Testis (tissue), 3 donors: ENCODE data around the gene PTPRN2. TPM values are rescaled to one million over a fixed set of nuclear protein-coding genes. Genes with fewer than 3 reads are reported as not detected.

ENCODE experiments used
- DNase-seq: peaks from one replicate; pipeline ENCODE4 v3.0.0-alpha.2; 2019
- H3K27ac ChIP-seq, 2 donors: fragments of 200-600 bp; sonication (generic); one replicate each; pipeline ENCODE4 v1.5.1; 2019
- H3K27me3 ChIP-seq: fragments of 200-600 bp; sonication (generic); one replicate; pipeline ENCODE4 v1.5.1; 2019
- H3K36me3 ChIP-seq: fragments of 200-600 bp; sonication (generic); one replicate; pipeline ENCODE4 v1.5.1; 2017; ENCODE audit warnings: low read depth; ENCODE audit errors: missing control alignments
- H3K4me1 ChIP-seq: fragments of 200-600 bp; sonication (generic); one replicate; pipeline ENCODE4 v1.5.1; 2019
- H3K4me3 ChIP-seq, 2 donors: fragments of 200-600 bp; sonication (generic); one replicate each; pipeline ENCODE4 v1.5.1; 2017 to 2019
- H3K9me3 ChIP-seq: fragments of 200-600 bp; sonication (generic); one replicate; pipeline ENCODE4 v1.5.1; 2017
- POLR2A ChIP-seq: fragments of 450-650 bp; IDR thresholded peaks from one replicate; pipeline ENCODE4 v1.6.1; 2017; ENCODE audit warnings: antibody characterized with exemption, mild to moderate bottlenecking, moderate library complexity
- WGBS, 2 donors: methylation state at CpG; one replicate each; pipeline ENCODE4 v1.1.5; 2018; 5-methylcytosine and 5-hydroxymethylcytosine counted together
- intact Hi-C: fragments of 100-400 bp; cut with DNase I; formaldehyde crosslinking; loops from one replicate; pipeline ENCODE4 v1.15.1; 2023; ENCODE audit warnings: low total_unique reads
- polyA plus RNA-seq: library from polyadenylated mRNA; stranded (reverse); fragments of 350-450 nt; fragmentation: Illumina TruSeq; extraction: RNeasy Lipid Tissue Mini Kit (QIAGEN cat#74804); gene quantifications from one replicate; pipeline ENCODE4 v1.2.3, GENCODE V29; 2014; ENCODE audit warnings: low read depth, low replicate concordance; ENCODE audit not compliant: insufficient read depth
- total RNA-seq, 2 donors: library from RNA; depleted of rRNA; stranded (reverse); fragments of >200 nt; gene quantifications; one replicate each; pipeline ENCODE4 v1.2.3, GENCODE V29; 2016
- TF ChIP-seq, protein P1 (sequence below), 3 experiments: fragments of 450-650 bp in 2 of 3; fragments of 200-600 bp in 1 of 3; sonication (generic) in 1 of 3; IDR thresholded peaks; one replicate each; pipeline ENCODE4 v1.5.1; 2016 to 2019; ENCODE audit warnings: antibody characterized with exemption in 3 of 3, mild to moderate bottlenecking in 2 of 3, moderate library complexity in 1 of 3

The PTPRN2 gene
- total and polyA plus RNA-seq, 3 donors from 2014 or later = 9.3 to 10.8 (median 9.8) TPM

DNA sequence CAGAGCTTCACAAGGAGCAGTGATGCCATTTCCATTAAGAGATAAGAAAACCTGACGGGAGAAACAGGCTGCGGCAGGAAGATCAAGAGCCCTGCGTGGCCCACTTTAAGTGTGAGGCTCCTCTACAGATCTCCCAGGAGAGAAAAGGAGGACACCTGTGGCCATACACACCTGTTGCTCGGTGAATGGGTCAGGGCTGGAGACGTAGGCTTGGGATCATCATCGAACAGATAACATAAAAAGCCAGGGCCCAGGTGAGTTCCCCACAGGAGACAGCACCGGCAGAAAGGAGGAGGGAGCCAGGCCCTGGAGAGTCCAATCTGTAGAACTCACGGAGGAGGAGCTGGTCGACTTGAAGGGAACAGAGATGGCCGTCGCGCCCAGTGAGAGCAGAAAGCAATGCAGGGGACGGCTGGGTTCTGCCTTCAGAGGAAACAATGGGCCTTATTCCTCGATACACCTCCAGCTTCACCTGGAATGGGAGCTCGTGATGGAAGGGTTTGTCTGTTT is 694.0 kb downstream of the PTPRN2 start:
- Histone ChIP-seq H3K27ac (no peak overlapping the region), H3K9me3 (no peaks in the 10 kb centered on the region), H3K4me1 (no peaks in the 10 kb centered on the region), H3K27me3 (no peaks in the 10 kb centered on the region), H3K4me3 (no peak overlapping the region), H3K36me3 (no peaks in the 10 kb centered on the region)
- intact Hi-C loops = no loop called here
- WGBS, 2 donors = 90 to 93% methylated on average over 15 of the region's 15 CpGs
- no peak for TF ChIP-seq POLR2A
- TF ChIP-seq, protein P1, sequence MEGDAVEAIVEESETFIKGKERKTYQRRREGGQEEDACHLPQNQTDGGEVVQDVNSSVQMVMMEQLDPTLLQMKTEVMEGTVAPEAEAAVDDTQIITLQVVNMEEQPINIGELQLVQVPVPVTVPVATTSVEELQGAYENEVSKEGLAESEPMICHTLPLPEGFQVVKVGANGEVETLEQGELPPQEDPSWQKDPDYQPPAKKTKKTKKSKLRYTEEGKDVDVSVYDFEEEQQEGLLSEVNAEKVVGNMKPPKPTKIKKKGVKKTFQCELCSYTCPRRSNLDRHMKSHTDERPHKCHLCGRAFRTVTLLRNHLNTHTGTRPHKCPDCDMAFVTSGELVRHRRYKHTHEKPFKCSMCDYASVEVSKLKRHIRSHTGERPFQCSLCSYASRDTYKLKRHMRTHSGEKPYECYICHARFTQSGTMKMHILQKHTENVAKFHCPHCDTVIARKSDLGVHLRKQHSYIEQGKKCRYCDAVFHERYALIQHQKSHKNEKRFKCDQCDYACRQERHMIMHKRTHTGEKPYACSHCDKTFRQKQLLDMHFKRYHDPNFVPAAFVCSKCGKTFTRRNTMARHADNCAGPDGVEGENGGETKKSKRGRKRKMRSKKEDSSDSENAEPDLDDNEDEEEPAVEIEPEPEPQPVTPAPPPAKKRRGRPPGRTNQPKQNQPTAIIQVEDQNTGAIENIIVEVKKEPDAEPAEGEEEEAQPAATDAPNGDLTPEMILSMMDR (IDR thresholded peaks at IDR 0.05) = no peak
- no peak for DNase-seq

DNA sequence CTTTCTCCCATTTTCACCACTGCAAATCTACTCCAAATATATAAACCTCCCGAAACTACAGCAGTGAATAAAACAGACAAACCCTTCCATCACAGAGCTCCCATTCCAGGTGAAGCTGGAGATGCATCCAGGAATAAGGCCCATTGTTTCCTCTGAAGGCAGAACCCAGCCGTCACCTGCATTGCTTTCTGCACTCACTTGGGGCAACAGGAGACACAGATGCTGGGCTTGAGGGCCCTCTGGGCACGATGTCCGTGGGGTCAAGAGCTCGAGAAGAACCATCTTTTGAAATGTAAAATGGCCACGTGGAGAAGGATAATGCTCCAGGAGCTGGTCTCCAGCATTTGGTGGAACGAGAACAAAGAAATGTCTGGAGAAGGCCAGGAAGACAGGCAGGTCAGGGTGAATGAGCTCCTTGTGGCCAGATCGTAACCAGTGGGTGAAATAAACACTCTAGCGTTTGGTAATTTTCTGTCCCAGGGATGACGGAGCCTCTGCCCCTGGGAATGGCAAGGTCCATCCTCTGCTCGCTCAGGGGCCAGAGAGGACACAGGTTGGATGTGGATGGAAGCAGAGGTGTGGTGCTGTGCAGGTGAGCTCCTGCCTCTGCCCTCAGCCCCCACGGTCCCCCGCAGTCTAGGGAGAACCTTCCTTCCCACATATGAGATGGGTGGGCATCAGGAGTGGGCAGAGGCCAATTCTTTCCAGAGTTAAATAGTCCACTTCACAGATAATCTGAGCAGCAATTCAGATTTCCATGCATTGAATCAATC is 694.7 kb downstream of the PTPRN2 start:
- DNase-seq = no peak
- Histone ChIP-seq H3K4me3 (no peak overlapping the region), H3K4me1 (no peaks in the 10 kb centered on the region), H3K9me3 (no peaks in the 10 kb centered on the region), H3K27ac (no peak overlapping the region), H3K27me3 (no peaks in the 10 kb centered on the region), H3K36me3 (no peaks in the 10 kb centered on the region)
- WGBS, 2 donors = 89 to 91% methylated on average over 13 of the region's 13 CpGs
- intact Hi-C loops = no loop called here
- no peak for TF ChIP-seq POLR2A
- TF ChIP-seq, protein P1 (IDR thresholded peaks at IDR 0.05) = no peak

DNA sequence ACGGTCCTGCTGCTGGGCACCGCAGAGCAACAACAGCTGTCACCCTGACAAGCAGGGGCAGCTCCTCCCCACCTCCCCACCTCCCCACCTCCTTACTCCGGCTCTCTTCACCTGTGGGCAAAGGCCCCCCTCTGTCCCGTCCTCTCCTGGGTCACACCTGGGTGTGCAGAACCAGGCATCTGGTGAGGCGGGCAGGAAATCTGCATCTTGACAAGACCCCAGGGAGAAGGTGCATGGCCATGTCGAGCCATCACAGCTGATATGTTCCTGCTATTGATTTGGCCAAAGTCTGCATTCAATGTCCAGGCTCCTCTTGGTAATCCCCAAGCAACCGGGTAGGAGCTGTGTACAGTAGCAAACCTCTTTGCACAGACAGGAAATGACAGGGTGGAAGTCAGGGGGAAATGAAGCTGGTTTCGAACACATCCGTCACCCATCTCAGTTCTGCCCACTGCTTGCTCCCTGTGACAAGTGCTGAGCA is 696.7 kb downstream of the PTPRN2 start:
- WGBS, 2 donors = 84% methylated on average over 9 of the region's 9 CpGs

DNA sequence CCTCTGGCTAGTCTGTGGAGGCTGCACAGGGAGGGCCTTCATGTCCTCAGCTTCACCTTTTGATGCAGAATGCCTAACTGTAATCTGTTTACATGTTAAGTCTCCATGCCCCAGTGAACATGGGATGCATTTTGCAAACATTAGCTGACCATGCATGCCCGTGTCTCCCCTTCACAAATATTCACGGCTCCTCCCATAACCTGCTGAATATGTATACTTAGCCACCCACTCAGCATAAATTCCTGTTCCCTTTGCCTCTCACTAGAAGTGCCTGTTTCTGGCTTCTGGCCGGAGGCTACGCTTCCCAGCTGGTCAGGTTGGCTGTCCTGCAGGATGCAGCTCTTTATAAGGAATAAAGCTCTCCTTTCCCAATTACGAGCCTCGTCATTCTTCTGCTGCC is 698.1 kb downstream of the PTPRN2 start:
- H3K9me3 ChIP-seq = no peaks in the 10 kb centered on the region
- no peak for TF ChIP-seq POLR2A
- H3K36me3 ChIP-seq = no peaks in the 10 kb centered on the region
- intact Hi-C loops = no loop called here
- H3K4me3 ChIP-seq = no peak overlapping the region
- no peaks in the 10 kb centered on the region for H3K4me1 ChIP-seq
- DNase-seq = no peak
- WGBS, 2 donors = 92 to 93% methylated on average over 6 of the region's 6 CpGs
- no peaks in the 10 kb centered on the region for H3K27me3 ChIP-seq
- H3K27ac ChIP-seq = no peak overlapping the region

More for the DNA sequence above, 696.7 kb downstream of the PTPRN2 start:
- no peak for DNase-seq
- no peaks in the 10 kb centered on the region for H3K27me3 ChIP-seq
- H3K9me3 ChIP-seq = no peaks in the 10 kb centered on the region
- TF ChIP-seq, protein P1 (IDR thresholded peaks at IDR 0.05) = no peak
- TF ChIP-seq POLR2A = no peak
- intact Hi-C loops = no loop called here
- no peak overlapping the region for H3K27ac ChIP-seq
- H3K36me3 ChIP-seq = no peaks in the 10 kb centered on the region
- H3K4me1 ChIP-seq = no peaks in the 10 kb centered on the region
- H3K4me3 ChIP-seq = no peak overlapping the region

DNA sequence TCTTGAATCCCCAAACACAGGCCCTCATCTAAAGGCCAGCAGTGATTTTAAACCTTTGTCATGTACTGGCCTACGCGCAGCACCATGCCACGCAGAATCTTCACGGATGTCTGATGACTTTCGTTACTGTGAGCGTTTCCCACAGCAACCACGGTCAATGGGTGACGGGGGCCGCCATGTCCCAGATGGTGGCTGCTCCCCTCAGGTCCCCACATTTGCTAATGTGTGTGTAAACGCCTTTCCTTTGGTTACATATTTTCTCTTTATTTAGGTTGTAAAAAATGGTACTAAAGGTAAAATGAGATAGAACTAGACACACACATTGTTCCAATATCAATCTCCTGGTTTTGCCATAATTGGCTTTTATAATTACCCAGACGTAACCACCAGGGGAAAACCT is 699.0 kb downstream of the PTPRN2 start:
- Histone ChIP-seq H3K27ac (no peak overlapping the region), H3K36me3 (no peaks in the 10 kb centered on the region), H3K9me3 (no peaks in the 10 kb centered on the region), H3K4me1 (no peaks in the 10 kb centered on the region), H3K27me3 (no peaks in the 10 kb centered on the region), H3K4me3 (no peak overlapping the region)
- TF ChIP-seq, protein P1 (IDR thresholded peaks at IDR 0.05) = no peak
- no peak for TF ChIP-seq POLR2A
- intact Hi-C loops = no loop called here
- 79 to 81% methylated on average over 8 to 11 of the region's 11 CpGs for WGBS, 2 donors
- no peak for DNase-seq
